Cardiac muscle cell (in vitro differentiated cells and primary cell): ENCODE measurements around the gene ADO. TPM values are rescaled to one million over a fixed set of nuclear protein-coding genes. Genes with fewer than 3 reads are reported as not detected.

Experiments used
- DNase-seq, 2 donors: peaks; one replicate each; pipeline versions ENCODE4 v3.0.0 to v3.0.0-alpha.2; 2010 to 2017; ENCODE audit warnings: low read depth in 1 of 2, low spot score in 1 of 2
- H3K27ac ChIP-seq: fragments of 200-600 bp; sonication (generic); 2 replicates; pipeline ENCODE4 v1.5.1; 2016
- H3K27me3 ChIP-seq: fragments of 200-600 bp; sonication (generic); 2 replicates; pipeline ENCODE4 v1.6.0; 2016; ENCODE audit warnings: control low read depth
- H3K36me3 ChIP-seq: fragments of 200-600 bp; sonication (generic); 2 replicates; pipeline ENCODE4 v1.5.1; 2016; ENCODE audit warnings: control low read depth
- H3K4me1 ChIP-seq: fragments of 200-600 bp; sonication (generic); 2 replicates; pipeline ENCODE4 v1.8.1; 2017; ENCODE audit warnings: low read depth, mild to moderate bottlenecking, mixed run types
- H3K4me3 ChIP-seq: fragments of 200-600 bp; sonication (generic); 2 replicates; pipeline ENCODE4 v1.5.1; 2016; ENCODE audit warnings: mild to moderate bottlenecking
- H3K9me3 ChIP-seq: fragments of 200-600 bp; sonication (generic); 2 replicates; pipeline ENCODE4 v1.5.1; 2017; ENCODE audit warnings: low read depth, mild to moderate bottlenecking, control low read depth
- polyA plus RNA-seq: library from polyadenylated mRNA; unstranded; fragments of >200 nt; fragmentation: Nextera tagmentation; extraction: Ambion mirVana; gene quantifications from 2 replicates; pipeline ENCODE4 v1.2.1, GENCODE V29; 2016
- total RNA-seq: library from RNA; depleted of rRNA; stranded (reverse); fragments of >200 nt; gene quantifications from 2 replicates; pipeline ENCODE4 v1.2.3, GENCODE V29; 2016
- TF ChIP-seq, protein P1 (sequence below): IDR thresholded peaks from 2 replicates; pipeline ENCODE4 v1.5.1; 2012; ENCODE audit warnings: low read depth, mild to moderate bottlenecking, low read length

Gene ADO
- total and polyA plus RNA-seq, 2 experiments from 2014 or later, result 6.8 to 29.4 TPM

- TF ChIP-seq, protein P1, sequence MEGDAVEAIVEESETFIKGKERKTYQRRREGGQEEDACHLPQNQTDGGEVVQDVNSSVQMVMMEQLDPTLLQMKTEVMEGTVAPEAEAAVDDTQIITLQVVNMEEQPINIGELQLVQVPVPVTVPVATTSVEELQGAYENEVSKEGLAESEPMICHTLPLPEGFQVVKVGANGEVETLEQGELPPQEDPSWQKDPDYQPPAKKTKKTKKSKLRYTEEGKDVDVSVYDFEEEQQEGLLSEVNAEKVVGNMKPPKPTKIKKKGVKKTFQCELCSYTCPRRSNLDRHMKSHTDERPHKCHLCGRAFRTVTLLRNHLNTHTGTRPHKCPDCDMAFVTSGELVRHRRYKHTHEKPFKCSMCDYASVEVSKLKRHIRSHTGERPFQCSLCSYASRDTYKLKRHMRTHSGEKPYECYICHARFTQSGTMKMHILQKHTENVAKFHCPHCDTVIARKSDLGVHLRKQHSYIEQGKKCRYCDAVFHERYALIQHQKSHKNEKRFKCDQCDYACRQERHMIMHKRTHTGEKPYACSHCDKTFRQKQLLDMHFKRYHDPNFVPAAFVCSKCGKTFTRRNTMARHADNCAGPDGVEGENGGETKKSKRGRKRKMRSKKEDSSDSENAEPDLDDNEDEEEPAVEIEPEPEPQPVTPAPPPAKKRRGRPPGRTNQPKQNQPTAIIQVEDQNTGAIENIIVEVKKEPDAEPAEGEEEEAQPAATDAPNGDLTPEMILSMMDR, result no peak
- Histone ChIP-seq H3K4me3 (no peak overlapping the region), H3K4me1 (no peaks in the 10 kb centered on the region), H3K27ac (no peak overlapping the region), H3K9me3 (no peaks in the 10 kb centered on the region), H3K36me3 (no peaks in the 10 kb centered on the region), H3K27me3 (peaks cover 10% of the 10 kb centered on the region)
- no peak for DNase-seq
Observed at GRCh38 chr10:62852961-62853702, 48.6 kb downstream of the ADO start.

DNA sequence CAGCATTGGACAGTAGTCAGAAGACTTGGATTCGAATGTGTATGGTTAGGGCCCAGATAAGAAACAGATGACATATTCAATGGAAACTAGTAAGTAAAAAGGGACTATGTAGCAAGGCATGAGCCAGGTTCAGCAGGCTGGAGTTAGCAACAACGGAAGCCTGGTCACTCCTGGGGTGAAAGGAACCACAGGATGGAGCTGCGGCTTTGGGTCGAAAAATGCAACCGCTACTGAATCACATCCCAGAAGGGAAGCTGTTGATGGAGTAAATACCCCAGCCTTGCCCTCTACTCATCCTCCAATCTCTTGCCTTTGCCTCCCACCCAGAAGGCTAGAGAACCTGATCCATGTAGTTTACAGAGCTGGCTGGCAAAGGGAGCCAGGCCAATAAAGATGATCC, 49.2 kb downstream of the ADO start:
- Histone ChIP-seq H3K4me3 (no peak overlapping the region), H3K36me3 (no peaks in the 10 kb centered on the region), H3K27ac (no peak overlapping the region), H3K27me3 (peaks cover 10% of the 10 kb centered on the region), H3K4me1 (no peaks in the 10 kb centered on the region), H3K9me3 (no peaks in the 10 kb centered on the region)
- TF ChIP-seq, protein P1, result no peak
- no peak for DNase-seq

- H3K27me3 ChIP-seq, result peaks cover 14% of the 10 kb centered on the region
- no peak for DNase-seq
- TF ChIP-seq, protein P1, result no peak
- no peak overlapping the region for H3K4me3 ChIP-seq
- no peaks in the 10 kb centered on the region for H3K9me3 ChIP-seq
- H3K36me3 ChIP-seq, result no peaks in the 10 kb centered on the region
- H3K4me1 ChIP-seq, result no peaks in the 10 kb centered on the region
- no peak overlapping the region for H3K27ac ChIP-seq
Observed at GRCh38 chr10:62856021-62856420, 51.5 kb downstream of the ADO start.

Other genes starting within 250 kb of the ADO start
- gene EGR2, start 11.6 kb downstream of the ADO start, total RNA-seq, result 0.18 and 0.33 TPM in 2 replicates
- gene EGR2, start 11.6 kb downstream of the ADO start, polyA plus RNA-seq, result 0.29 and 0.94 TPM in 2 replicates